Fibroblast of lung (primary cell): ENCODE results near the gene GRID1. TPM values are rescaled to one million over a fixed set of nuclear protein-coding genes. Genes with fewer than 3 reads are reported as not detected.

Source experiments
- DNase-seq, 2 donors: peaks; one replicate each; pipeline versions ENCODE4 v3.0.0 to v3.0.0-alpha.2; 2010; ENCODE audit warnings: low read depth in 2 of 2
- H2AFZ ChIP-seq: 2 replicates; pipeline ENCODE4 v1.5.1; 2012; ENCODE audit warnings: low read length, control low read depth, inconsistent platforms
- H3K27ac ChIP-seq: 2 replicates; pipeline ENCODE4 v1.5.1; 2011; ENCODE audit warnings: low read length, control low read depth; ENCODE audit not compliant: insufficient read depth
- H3K27me3 ChIP-seq: 2 replicates; pipeline ENCODE4 v1.5.1; 2011; ENCODE audit warnings: mild to moderate bottlenecking, low read length; ENCODE audit not compliant: control insufficient read depth, insufficient read depth
- H3K36me3 ChIP-seq: 2 replicates; pipeline ENCODE4 v1.5.1; 2011; ENCODE audit warnings: low read length; ENCODE audit not compliant: control insufficient read depth, insufficient read depth
- H3K4me1 ChIP-seq: 2 replicates; pipeline ENCODE4 v1.5.1; 2011; ENCODE audit warnings: low read length; ENCODE audit not compliant: control insufficient read depth, insufficient read depth; ENCODE audit errors: extremely low read depth
- H3K4me2 ChIP-seq: 2 replicates; pipeline ENCODE4 v1.5.1; 2011; ENCODE audit warnings: low read length, control low read depth; ENCODE audit not compliant: insufficient read depth; ENCODE audit errors: extremely low read depth
- H3K4me3 ChIP-seq, 4 experiments: fragments of 200-600 bp in 1 of 4; sonication (generic) in 1 of 4; replicated peaks in 1 of 4; 2 replicates each; pipeline ENCODE4 v1.5.1; 2011 to 2016; ENCODE audit warnings: low read length in 4 of 4, low read depth in 3 of 4, mild to moderate bottlenecking in 3 of 4, control low read depth in 2 of 4, inconsistent platforms in 1 of 4, mixed read lengths in 1 of 4; ENCODE audit not compliant: insufficient read depth in 1 of 4; ENCODE audit errors: control extremely low read depth in 1 of 4
- H3K79me2 ChIP-seq: 2 replicates; pipeline ENCODE4 v1.5.1; 2012; ENCODE audit warnings: mild to moderate bottlenecking, low read length, inconsistent platforms; ENCODE audit not compliant: control insufficient read depth, insufficient read depth
- H3K9ac ChIP-seq: 2 replicates; pipeline ENCODE4 v1.5.1; 2011; ENCODE audit warnings: mild to moderate bottlenecking, low read length, control low read depth; ENCODE audit not compliant: insufficient read depth
- H3K9me3 ChIP-seq: 2 replicates; pipeline ENCODE4 v1.5.1; 2012; ENCODE audit warnings: low read depth, low read length; ENCODE audit not compliant: control insufficient read depth, insufficient read depth
- H4K20me1 ChIP-seq: 2 replicates; pipeline ENCODE4 v1.5.1; 2011; ENCODE audit warnings: low read length; ENCODE audit not compliant: control insufficient read depth, insufficient read depth; ENCODE audit errors: extremely low read depth
- EZH2 ChIP-seq: IDR thresholded peaks from 2 replicates; pipeline ENCODE4 v1.5.1; 2012; ENCODE audit warnings: low read length, control low read depth, mild to moderate bottlenecking; ENCODE audit errors: missing control alignments
- polyA plus RNA-seq, 2 donors: library from polyadenylated mRNA; depleted of rRNA in 1 of 2; stranded (reverse) in 1 of 2; unstranded in 1 of 2; fragments of >200 nt; gene quantifications; 2 replicates each; pipeline ENCODE4 v1.2.1, GENCODE V29; 2011 to 2012; ENCODE audit warnings: missing spikeins in 1 of 2
- total RNA-seq: library from RNA; depleted of rRNA; stranded (reverse); fragments of >200 nt; gene quantifications from 2 replicates; pipeline ENCODE4 v1.2.1, GENCODE V29; 2014
- TF ChIP-seq, protein P1 (sequence below), 2 donors: IDR thresholded peaks in 1 of 2; conservative IDR thresholded peaks in 1 of 2; 1 replicate in 1 of 2; 2 replicates in 1 of 2; pipeline ENCODE4 v1.5.1; 2011 to 2012; ENCODE audit warnings: low read length in 2 of 2, control low read depth in 1 of 2, inconsistent platforms in 1 of 2, low read depth in 1 of 2, mild to moderate bottlenecking in 1 of 2

The GRID1 gene
- total and polyA plus RNA-seq, 2 donors (not counting 1 experiment from before 2014, with no cell fraction given) = 0.03 to 0.33 TPM

DNA sequence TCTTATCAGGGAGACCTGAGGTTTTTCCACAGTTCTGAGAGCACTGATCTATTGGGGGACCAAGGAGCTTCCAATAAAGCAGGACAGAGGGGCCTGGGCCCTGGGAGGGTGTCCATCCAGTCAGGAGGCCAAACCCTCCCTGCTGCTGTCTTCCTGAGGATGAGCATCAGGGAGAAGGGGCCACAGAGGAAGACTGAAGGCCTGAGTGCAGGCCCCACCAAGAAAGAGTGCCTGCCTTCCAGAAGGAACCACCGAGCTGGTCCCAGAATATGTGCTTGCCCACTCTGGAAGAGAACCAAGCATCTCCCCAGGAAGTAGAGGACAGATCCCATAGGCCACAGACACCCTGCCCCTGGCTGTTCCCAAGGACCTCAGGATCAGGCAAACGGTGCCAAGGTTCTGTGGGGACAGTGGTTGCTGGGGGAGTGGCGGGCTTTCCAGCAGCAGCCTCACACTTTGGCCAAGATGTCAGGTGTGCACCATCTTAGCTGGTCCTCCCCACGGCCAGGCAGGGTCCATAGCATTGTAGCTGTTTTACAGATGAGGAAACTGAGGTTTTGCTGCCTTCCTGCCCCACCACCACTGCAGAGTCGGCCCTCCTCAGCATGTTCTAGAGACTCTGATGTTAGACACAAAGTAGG is 199.4 kb downstream of the GRID1 start:
- no peak overlapping the region for H2AFZ ChIP-seq
- H4K20me1 ChIP-seq = no peaks in the 10 kb centered on the region
- H3K79me2 ChIP-seq = no peaks in the 10 kb centered on the region
- H3K9ac ChIP-seq = no peak overlapping the region
- no peak for TF ChIP-seq EZH2
- TF ChIP-seq, protein P1, sequence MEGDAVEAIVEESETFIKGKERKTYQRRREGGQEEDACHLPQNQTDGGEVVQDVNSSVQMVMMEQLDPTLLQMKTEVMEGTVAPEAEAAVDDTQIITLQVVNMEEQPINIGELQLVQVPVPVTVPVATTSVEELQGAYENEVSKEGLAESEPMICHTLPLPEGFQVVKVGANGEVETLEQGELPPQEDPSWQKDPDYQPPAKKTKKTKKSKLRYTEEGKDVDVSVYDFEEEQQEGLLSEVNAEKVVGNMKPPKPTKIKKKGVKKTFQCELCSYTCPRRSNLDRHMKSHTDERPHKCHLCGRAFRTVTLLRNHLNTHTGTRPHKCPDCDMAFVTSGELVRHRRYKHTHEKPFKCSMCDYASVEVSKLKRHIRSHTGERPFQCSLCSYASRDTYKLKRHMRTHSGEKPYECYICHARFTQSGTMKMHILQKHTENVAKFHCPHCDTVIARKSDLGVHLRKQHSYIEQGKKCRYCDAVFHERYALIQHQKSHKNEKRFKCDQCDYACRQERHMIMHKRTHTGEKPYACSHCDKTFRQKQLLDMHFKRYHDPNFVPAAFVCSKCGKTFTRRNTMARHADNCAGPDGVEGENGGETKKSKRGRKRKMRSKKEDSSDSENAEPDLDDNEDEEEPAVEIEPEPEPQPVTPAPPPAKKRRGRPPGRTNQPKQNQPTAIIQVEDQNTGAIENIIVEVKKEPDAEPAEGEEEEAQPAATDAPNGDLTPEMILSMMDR (conservative IDR thresholded peaks at IDR 0.05 in 1 of 2, IDR thresholded peaks at IDR 0.05 in 1 of 2; ENCODE audit: low read depth in 1 of 2, low read length in 2 of 2) = no peak
- H3K27me3 ChIP-seq = no peaks in the 10 kb centered on the region
- no peak for DNase-seq
- no peak overlapping the region for H3K4me2 ChIP-seq
- no peaks in the 10 kb centered on the region for H3K9me3 ChIP-seq
- no peaks in the 10 kb centered on the region for H3K36me3 ChIP-seq
- H3K27ac ChIP-seq = no peak overlapping the region
- no peak overlapping the region for H3K4me3 ChIP-seq
- no peaks in the 10 kb centered on the region for H3K4me1 ChIP-seq

DNA sequence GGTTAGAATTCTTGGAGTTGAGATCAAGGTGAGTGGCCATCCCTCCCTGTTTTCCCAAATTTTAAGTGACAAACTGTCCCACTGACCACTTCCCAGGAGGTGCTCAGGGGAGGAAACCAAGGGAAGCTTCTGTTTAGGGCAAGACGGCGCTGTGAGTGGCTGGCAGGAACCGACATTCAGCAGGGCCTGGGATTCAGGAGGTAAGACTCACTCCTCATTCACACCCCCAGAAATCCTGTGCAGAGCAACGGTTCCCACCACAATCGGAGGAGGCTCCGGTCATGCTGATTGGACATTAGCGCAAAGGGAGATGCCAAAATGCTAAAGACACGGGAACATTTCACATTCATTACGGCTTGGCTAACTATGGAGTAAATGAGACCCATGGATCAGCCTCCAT is 200.9 kb downstream of the GRID1 start:
- no peaks in the 10 kb centered on the region for H3K9me3 ChIP-seq
- H3K79me2 ChIP-seq = no peaks in the 10 kb centered on the region
- no peak for DNase-seq
- H2AFZ ChIP-seq = no peak overlapping the region
- no peak overlapping the region for H3K4me2 ChIP-seq
- no peaks in the 10 kb centered on the region for H3K36me3 ChIP-seq
- no peaks in the 10 kb centered on the region for H3K4me1 ChIP-seq
- no peak overlapping the region for H3K4me3 ChIP-seq
- H3K27me3 ChIP-seq = no peaks in the 10 kb centered on the region
- no peak overlapping the region for H3K9ac ChIP-seq
- no peak for TF ChIP-seq EZH2
- TF ChIP-seq, protein P1 (conservative IDR thresholded peaks at IDR 0.05 in 1 of 2, IDR thresholded peaks at IDR 0.05 in 1 of 2; ENCODE audit: low read depth in 1 of 2, low read length in 2 of 2) = no peak
- H4K20me1 ChIP-seq = no peaks in the 10 kb centered on the region
- H3K27ac ChIP-seq = no peak overlapping the region

DNA sequence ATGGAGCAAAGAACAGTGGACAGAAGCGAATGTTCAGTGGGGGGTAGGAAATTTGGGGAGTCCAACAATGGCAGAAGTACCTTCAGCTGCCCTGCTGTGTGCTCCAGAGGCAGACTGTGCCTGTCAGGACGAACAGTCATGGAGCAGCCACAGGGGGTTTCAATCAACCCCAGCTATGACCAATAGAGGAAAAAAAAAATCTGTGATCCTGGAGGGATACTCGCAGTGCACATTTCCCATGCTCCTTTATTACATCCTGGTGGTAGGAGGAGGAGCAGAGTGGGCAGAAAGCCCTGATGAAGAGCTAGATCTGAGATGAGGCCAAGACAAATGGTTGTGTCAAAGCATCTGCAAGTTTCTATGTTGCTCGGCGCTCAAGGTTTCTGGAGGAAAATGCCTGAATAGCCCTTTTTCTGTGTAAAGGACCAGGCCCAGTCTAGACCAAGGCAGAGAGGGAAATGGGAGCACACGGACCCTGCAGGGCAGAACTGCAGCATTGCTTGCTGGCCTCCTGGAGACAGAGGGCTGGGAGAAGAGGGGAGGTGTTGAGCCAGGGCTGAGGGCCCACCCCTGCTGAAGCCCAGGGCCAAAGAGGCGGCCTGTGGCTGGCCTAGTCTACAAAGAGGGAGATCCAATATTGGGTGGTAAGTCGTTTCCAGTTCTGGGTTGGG is 201.5 kb downstream of the GRID1 start:
- Histone ChIP-seq H3K4me3 (no peak overlapping the region), H3K9ac (no peak overlapping the region), H3K4me1 (no peaks in the 10 kb centered on the region), H3K4me2 (no peak overlapping the region), H3K79me2 (no peaks in the 10 kb centered on the region), H4K20me1 (no peaks in the 10 kb centered on the region), H2AFZ (no peak overlapping the region), H3K27me3 (no peaks in the 10 kb centered on the region), H3K9me3 (no peaks in the 10 kb centered on the region), H3K27ac (no peak overlapping the region), H3K36me3 (no peaks in the 10 kb centered on the region)
- TF ChIP-seq, protein P1 (conservative IDR thresholded peaks at IDR 0.05 in 1 of 2, IDR thresholded peaks at IDR 0.05 in 1 of 2; ENCODE audit: low read depth in 1 of 2, low read length in 2 of 2) = no peak
- no peak for TF ChIP-seq EZH2
- no peak for DNase-seq
